Panc1 (cell line): ENCODE data around the gene AK4.
"Not testable (repeated sequence)": the region's sequence is repeated elsewhere in the genome, so short reads cannot be mapped to it uniquely, and the experiment has no call there.

ENCODE experiments used
- POLR2AphosphoS5 ChIP-seq: IDR thresholded peaks from 2 replicates; pipeline ENCODE4 v1.6.1; 2012; ENCODE audit warnings: mild to moderate bottlenecking, low read depth, low read length, moderate library complexity
- SIN3A ChIP-seq: IDR thresholded peaks from 2 replicates; pipeline ENCODE4 v1.6.1; 2012; ENCODE audit warnings: low read depth, mild to moderate bottlenecking, low read length, moderate library complexity, borderline replicate concordance; ENCODE audit not compliant: insufficient read depth
- TCF7L2 ChIP-seq: IDR thresholded peaks from 2 replicates; pipeline ENCODE4 v1.6.1; 2011; ENCODE audit warnings: mild to moderate bottlenecking, low read depth, low read length, inconsistent platforms
- TF ChIP-seq, protein P1 (sequence below), 2 experiments: IDR thresholded peaks; 2 replicates each; pipeline ENCODE4 v1.6.1; 2011 to 2012; ENCODE audit warnings: low read depth in 2 of 2, control low read depth in 1 of 2, low read length in 1 of 2, mild to moderate bottlenecking in 1 of 2, moderate library complexity in 1 of 2; ENCODE audit not compliant: insufficient read depth in 1 of 2
- TF ChIP-seq, protein P2 (sequence below): fragments of 450-650 bp; IDR thresholded peaks from 2 replicates; pipeline ENCODE4 v1.5.1; 2017; ENCODE audit warnings: mild to moderate bottlenecking

GRCh38 chr1:65129104-65129503, 18.9 kb upstream of the AK4 start:
- TF ChIP-seq POLR2AphosphoS5, SIN3A, TCF7L2: not testable (repeated sequence)
- TF ChIP-seq, protein P1, sequence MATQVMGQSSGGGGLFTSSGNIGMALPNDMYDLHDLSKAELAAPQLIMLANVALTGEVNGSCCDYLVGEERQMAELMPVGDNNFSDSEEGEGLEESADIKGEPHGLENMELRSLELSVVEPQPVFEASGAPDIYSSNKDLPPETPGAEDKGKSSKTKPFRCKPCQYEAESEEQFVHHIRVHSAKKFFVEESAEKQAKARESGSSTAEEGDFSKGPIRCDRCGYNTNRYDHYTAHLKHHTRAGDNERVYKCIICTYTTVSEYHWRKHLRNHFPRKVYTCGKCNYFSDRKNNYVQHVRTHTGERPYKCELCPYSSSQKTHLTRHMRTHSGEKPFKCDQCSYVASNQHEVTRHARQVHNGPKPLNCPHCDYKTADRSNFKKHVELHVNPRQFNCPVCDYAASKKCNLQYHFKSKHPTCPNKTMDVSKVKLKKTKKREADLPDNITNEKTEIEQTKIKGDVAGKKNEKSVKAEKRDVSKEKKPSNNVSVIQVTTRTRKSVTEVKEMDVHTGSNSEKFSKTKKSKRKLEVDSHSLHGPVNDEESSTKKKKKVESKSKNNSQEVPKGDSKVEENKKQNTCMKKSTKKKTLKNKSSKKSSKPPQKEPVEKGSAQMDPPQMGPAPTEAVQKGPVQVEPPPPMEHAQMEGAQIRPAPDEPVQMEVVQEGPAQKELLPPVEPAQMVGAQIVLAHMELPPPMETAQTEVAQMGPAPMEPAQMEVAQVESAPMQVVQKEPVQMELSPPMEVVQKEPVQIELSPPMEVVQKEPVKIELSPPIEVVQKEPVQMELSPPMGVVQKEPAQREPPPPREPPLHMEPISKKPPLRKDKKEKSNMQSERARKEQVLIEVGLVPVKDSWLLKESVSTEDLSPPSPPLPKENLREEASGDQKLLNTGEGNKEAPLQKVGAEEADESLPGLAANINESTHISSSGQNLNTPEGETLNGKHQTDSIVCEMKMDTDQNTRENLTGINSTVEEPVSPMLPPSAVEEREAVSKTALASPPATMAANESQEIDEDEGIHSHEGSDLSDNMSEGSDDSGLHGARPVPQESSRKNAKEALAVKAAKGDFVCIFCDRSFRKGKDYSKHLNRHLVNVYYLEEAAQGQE (IDR thresholded peaks at IDR 0.05; ENCODE audit: insufficient read depth in 1 of 2, low read depth in 2 of 2, low read length in 1 of 2) = not testable (repeated sequence)
- TF ChIP-seq, protein P2, sequence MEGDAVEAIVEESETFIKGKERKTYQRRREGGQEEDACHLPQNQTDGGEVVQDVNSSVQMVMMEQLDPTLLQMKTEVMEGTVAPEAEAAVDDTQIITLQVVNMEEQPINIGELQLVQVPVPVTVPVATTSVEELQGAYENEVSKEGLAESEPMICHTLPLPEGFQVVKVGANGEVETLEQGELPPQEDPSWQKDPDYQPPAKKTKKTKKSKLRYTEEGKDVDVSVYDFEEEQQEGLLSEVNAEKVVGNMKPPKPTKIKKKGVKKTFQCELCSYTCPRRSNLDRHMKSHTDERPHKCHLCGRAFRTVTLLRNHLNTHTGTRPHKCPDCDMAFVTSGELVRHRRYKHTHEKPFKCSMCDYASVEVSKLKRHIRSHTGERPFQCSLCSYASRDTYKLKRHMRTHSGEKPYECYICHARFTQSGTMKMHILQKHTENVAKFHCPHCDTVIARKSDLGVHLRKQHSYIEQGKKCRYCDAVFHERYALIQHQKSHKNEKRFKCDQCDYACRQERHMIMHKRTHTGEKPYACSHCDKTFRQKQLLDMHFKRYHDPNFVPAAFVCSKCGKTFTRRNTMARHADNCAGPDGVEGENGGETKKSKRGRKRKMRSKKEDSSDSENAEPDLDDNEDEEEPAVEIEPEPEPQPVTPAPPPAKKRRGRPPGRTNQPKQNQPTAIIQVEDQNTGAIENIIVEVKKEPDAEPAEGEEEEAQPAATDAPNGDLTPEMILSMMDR = not testable (repeated sequence)
